KBM-7 (cell line): ENCODE results near the gene PA2G4.
A peak's percentile ranks its signal among the peaks of the same experiment; 100 is the strongest.
"Not testable (repeated sequence)": the region's sequence is repeated elsewhere in the genome, so short reads cannot be mapped to it uniquely, and the experiment has no call there.

Source experiments
- DNase-seq: peaks from one replicate; pipeline ENCODE4 v3.0.0-alpha.2; 2015
- in situ Hi-C: fragments of 300-500 bp; cut with MboI; formaldehyde crosslinking; loops from 2 replicates; pipeline ENCODE4 v1.14.3; 2020; ENCODE audit warnings: low sequenced_read_pairs, low pct_unique_long_range_greater_than_20kb, mixed read lengths

Gene PA2G4

DNA sequence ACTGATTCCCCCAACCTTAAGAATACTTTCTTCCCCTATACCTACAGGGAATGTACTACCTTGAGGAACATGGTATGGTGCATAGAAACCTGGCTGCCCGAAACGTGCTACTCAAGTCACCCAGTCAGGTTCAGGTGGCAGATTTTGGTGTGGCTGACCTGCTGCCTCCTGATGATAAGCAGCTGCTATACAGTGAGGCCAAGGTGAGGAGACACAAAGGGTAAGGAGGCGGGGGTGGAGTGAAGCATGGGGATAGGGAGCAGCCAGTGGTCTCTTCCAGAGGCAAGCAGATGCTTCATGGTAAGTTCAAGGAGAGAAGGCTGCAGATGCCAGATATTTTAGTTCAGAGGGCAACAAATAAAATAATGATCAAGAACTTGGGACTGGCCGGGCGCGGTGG, 6.6 kb upstream of the PA2G4 start:
- in situ Hi-C loops: no loop called here
- DNase-seq: no peak

DNA sequence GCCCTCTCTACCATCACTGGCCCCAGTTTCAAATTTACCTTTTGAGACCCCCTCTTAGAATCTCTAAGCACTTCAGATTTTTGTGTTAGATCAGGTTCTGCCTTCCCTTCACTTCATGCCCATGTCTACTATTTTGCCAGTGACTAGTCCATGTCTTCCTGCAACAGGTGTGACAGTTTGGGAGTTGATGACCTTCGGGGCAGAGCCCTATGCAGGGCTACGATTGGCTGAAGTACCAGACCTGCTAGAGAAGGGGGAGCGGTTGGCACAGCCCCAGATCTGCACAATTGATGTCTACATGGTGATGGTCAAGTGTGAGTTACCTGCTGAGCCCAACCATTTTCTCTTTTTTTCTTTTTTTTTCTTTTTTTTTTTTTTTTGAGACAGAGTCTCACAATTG, 5.8 kb upstream of the PA2G4 start:
- no peak for DNase-seq
- in situ Hi-C loops: no loop called here

DNA sequence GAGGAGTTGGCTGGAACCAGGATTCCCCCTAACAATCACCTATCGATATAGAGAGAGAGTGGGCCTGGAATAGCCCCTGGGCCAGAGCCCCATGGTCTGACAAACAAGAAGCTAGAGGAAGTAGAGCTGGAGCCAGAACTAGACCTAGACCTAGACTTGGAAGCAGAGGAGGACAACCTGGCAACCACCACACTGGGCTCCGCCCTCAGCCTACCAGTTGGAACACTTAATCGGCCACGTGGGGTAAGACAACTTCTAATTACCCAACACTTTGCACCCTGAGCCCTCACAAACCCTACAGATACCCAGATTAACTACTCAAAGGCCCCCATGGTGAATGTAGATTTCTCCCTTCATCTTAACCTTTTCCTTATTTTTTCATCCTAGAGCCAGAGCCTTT, 4.6 kb upstream of the PA2G4 start:
- in situ Hi-C loops: no loop called here

DNA sequence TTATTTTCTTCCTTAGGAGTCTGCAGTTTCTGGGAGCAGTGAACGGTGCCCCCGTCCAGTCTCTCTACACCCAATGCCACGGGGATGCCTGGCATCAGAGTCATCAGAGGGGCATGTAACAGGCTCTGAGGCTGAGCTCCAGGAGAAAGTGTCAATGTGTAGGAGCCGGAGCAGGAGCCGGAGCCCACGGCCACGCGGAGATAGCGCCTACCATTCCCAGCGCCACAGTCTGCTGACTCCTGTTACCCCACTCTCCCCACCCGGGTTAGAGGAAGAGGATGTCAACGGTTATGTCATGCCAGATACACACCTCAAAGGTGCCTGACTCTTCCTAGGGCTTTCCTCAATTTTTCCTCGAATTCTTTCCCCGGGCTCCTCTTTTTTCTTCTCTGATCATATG, 3.3 kb upstream of the PA2G4 start:
- no peak for DNase-seq
- in situ Hi-C loops: no loop called here

More for the DNA sequence above, 4.6 kb upstream of the PA2G4 start:
- DNase-seq: no peak

DNA sequence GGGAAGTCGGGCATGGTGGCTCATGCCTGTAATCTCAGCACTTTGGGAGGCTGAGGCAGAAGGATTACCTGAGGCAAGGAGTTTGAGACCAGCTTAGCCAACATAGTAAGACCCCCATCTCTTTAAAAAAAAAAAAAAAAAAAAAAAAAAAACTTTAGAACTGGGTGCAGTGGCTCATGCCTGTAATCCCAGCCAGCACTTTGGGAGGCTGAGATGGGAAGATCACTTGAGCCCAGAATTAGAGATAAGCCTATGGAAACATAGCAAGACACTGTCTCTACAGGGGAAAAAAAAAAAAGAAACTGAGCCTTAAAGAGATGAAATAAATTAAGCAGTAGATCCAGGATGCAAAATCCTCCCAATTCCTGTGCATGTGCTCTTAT, 1.7 kb upstream of the PA2G4 start:
- no peak for DNase-seq
- in situ Hi-C loops: no loop called here

DNA sequence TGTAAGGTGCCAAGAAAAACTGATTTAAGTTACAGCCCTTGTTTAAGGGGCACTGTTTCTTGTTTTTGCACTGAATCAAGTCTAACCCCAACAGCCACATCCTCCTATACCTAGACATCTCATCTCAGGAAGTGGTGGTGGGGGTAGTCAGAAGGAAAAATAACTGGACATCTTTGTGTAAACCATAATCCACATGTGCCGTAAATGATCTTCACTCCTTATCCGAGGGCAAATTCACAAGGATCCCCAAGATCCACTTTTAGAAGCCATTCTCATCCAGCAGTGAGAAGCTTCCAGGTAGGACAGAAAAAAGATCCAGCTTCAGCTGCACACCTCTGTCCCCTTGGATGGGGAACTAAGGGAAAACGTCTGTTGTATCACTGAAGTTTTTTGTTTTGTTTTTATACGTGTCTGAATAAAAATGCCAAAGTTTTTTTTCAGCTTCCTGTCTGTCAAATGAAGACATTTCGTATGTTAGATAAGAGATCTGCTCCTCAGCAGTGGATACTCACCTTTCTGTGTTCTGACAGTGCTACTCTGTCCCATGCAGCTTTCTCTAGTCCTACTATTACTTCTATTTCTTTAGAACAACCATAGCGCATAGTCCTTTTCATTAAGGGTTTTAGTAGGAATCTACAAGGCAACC, 1.2 kb upstream of the PA2G4 start:
- peak; percentile 22 for DNase-seq
- in situ Hi-C loops: no loop called here

DNA sequence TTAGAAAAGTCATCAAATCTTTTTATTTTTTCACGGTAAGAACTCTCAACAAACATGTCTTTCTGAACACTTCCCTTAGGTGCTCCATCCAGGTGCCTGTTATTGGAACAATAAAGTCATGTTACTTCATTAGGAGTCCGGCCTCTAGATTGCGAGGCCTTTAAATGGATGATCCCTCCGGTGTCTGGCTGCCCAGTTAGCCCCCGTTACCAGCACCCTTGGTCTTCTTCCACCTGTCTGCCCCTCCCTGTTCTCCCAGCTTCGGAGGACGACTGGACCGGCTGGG, 593 bp upstream of the PA2G4 start:
- DNase-seq: no peak
- in situ Hi-C loops: no loop called here

DNA sequence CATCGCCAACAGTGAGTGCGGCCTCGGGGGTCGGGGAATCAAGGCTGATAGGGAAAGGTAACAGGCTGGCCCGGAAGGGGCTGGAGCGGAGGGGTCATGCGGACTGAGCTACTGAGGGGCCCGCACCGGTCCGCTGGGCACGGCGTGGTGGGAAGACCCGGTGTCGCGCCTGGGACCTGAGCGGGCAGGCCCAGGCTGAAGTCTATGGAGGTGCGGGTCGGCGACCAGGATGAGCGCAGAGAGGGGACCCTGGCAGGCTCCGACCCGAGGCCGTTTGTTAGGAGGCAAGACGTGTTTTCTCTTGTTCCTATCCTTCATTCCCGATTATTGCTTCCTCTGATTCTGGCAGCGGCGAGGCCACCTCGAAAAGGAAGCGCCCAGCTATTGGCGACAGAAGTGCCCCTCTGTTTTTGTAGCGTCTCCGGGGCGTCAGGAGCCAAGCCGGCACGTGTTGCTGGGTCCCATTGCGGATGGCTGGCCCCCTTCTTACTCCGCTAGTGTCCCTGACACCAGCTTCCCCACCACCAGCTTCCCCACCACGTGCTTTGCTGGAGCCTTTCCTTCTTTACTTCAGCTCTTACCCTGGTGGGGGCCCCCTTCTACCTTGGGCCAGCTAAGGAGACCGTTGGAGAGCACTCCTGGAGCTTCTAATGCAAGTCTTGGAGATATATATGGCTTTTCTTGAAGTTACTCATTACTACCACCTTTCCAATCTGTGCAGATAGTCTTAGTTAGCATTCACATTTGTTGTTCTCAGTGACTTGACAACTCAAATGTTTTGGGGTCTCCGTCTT, 653 bp downstream of the PA2G4 start:
- DNase-seq: peak; percentile 58
- in situ Hi-C loops: no loop called here

DNA sequence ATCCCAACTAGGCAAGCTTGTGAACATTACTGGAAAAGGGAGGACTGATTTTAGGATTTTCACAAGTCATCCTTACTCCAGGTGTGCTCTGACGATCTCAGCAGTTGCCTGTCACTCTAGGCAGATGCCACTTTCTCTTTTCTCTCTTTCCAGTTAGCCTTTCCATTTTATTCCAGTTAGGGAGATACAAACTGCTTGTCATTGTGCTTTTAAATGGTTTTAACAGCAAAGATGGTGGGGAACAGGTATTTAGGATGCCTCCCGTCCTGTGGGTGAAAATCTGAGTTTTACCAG, 1.2 kb downstream of the PA2G4 start:
- in situ Hi-C loops: no loop called here
- no peak for DNase-seq

DNA sequence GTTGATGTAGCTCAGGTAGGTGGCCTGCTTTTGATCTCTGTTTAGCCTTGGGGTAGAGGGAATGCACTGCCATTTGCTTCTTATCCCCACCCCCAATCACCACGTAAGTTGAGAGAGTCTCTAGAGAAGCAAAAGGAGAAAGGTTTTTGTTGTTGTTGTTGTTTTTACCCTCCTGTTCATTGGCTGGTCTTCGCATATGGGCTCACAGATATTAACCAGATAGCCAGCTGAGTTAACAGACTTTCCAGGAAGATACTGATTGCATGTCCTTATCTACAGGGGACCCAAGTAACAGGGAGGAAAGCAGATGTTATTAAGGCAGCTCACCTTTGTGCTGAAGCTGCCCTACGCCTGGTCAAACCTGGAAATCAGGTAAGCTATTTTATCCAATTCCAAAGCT, 2.9 kb downstream of the PA2G4 start:
- in situ Hi-C loops: no loop called here

DNA sequence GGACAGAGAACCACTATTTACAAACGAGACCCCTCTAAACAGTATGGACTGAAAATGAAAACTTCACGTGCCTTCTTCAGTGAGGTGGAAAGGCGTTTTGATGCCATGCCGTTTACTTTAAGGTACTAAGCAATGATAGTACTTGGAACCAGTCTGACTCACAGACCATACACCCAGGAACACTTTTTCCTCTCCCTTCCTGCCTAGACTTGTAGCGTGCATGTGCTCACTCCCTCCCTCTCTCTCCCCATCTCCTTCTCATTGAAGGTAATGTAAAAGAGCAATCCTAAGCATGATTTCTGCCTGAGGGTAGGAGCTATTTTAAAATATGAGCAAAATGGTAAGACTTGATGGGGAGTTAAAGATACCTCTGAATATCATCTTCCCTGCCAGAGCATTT, 6.2 kb downstream of the PA2G4 start:
- in situ Hi-C loops: no loop called here

More for the DNA sequence above, 2.9 kb downstream of the PA2G4 start:
- DNase-seq: no peak

DNA sequence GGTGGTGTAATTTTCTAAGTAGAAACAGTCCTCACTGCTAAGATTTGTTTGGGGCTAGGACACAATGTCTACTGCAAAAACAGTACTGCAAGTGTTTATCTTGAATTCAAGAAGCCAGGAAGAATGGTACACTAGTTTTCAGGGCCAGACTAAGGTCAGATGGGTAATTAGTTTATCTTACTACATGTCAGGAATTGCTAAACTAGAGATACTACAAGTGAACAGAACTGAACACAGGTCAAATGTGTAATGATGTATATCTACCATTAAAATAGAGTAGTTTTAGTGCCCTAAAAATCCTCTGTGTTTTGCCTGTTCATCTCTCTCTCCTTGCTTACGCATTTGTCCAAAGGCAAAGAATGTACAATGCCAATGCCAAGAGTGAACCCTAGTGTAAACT, 9.7 kb downstream of the PA2G4 start:
- in situ Hi-C loops: no loop called here
- peak; percentile 20 for DNase-seq

More for the DNA sequence above, 6.2 kb downstream of the PA2G4 start:
- no peak for DNase-seq

DNA sequence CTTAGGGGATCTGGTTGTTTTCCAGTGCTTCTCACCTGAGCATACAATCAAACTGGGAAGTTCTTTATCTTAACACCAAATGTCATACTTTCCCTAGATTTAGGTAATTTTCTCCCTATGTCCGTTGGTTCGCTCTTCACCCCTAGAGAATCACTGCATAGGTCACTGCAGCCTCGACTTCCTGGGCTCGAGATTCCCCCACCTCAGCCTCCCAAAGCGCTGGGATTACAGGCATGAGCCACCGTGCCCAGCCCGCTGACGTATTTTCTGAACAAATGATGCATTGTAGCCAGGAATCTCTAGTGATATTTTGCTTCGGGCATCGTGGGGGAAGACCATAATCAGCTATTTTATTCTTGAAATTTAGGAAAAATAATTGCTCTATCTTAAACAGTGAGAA, 11.0 kb downstream of the PA2G4 start:
- in situ Hi-C loops: no loop called here
- no peak for DNase-seq

DNA sequence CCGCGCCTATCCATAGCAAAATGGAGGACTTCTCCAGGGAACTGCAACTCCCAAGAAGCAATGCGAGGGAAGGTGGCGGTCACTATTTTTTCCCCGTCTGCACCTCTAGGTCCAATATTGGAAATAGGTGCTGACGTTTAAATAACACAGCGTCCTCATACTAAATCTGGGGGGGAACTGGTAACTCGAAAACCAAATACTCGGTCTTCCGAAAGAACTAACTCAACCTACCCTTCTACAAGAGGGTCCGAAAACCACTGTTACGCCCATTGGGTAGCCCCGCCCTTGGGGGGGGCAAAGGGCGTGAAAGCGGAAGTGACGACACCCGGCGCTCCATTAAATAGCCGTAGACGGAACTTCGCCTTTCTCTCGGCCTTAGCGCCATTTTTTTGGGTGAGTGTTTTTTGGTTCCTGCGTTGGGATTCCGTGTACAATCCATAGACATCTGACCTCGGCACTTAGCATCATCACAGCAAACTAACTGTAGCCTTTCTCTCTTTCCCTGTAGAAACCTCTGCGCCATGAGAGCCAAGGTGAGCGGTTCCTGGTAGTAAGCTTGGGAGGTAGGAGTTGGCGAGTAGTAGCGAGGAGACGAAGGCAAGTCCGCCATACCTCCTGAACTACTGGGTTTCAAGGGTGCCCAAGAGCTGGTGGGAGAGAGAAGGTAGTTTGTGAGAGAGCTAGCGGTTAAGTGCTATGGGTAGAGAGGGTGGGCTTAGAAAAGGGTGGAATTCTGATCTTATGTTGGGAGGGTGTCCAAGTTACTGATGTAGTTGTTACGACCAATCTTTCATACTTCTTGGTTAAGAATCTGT, 12.1 kb downstream of the PA2G4 start, which contains the start of gene RPL41:
Gene RPL41, plus strand, starts transcription at position 367 of the 815 bp plus-strand sequence.
- peak; percentile 97 for DNase-seq
- in situ Hi-C loops: no loop called here

DNA sequence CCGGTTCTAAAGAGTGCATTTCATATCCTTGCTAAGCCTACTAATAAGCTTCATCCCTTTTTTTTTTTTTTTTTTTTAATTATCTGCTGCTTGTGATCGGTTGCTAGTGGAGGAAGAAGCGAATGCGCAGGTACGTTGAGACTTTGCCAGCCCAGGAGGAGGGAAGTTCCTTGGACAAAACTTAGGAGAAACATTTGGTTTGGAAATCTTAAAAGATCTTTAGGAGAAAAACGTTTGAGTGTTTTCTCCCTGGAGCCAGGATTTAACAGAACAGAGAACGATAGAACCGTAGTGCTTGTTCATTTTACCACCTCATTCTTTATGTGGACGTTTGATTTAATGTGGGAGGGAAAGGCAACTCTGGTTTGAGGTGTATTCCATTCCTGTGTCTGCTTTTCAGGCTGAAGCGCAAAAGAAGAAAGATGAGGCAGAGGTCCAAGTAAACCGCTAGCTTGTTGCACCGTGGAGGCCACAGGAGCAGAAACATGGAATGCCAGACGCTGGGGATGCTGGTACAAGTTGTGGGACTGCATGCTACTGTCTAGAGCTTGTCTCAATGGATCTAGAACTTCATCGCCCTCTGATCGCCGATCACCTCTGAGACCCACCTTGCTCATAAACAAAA, 12.8 kb downstream of the PA2G4 start:
- DNase-seq, in situ Hi-C loops: not testable (repeated sequence)

DNA sequence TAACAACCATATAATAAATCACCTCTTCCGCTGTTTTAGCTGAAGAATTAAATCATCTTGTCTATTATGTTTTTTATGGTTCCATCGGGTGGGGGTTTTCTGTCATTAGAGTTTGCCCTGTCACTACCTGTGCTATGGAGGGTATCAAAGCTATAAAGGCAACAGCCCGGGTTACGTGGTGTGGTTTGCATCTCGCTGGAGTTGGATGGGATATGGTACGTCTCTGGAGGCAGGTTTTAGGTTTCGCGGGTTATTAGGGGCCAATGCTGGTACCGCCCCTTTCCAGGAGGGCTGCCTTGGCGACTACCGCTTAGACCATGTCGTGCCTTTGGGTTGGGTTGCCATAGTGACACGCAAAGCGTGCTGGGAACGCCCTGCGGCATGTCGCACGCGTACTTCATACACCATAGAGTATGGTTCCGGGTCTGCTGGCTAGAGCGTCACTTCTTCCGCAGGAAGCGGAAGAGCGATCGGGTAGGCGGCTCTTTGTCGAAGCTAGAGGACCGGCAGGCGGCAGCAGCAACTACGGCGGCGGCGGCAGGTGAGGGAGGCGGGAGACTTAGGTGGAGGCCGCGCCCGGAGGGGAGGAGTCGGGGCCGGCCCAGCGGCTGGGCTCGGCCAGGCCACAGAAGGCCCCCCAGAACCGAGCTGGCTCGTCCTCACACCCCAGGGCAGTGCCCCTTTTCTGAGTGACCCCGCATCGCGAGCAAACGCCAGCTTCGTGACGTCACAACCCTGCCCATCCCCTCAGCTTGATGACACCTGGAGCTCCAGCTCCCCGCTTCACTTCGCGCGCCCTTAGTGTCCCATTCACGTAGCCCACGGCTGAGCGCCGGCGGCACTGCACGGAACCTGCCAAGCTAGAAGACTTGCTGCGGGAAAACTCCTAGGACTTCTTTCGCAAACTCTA, 13.7 kb downstream of the PA2G4 start, which contains the start of gene ZC3H10:
Gene ZC3H10, plus strand, starts transcription at position 489 of the 910 bp plus-strand sequence. CDS start 2,297 bp downstream, outside the sequence.
- peak; percentile 99 for DNase-seq
- in situ Hi-C loops: no loop called here

DNA sequence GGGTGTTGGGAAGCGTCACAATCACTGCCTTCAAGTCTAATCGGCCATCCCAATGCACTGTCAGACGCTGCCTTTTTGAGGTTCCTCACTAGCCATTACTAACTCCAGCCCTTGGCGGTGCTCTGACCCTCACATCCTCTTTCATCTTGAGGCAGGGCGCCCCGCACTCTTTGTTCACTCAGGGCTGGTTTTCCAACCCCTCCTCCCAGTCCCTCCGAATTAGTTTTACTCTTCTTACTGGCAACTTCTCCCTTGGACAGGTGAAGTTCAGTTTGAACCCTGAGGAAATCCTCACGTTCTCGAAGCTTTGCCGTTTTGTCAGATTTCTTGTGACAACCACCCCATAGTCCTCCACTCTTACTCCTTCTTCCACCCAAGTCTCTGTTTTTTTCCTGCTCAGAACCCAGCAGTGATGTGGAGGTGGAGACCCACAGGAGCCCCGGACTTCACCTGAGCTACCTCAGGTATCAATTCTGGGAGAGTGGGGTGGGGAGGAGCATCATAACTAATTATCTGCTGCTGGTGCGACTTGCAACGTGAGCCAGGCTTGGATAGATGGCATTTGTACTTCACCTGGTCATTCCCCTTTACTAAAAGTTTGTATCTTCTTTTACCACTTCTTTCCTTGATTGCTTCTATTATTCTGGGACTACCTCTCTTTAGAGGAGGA, 14.5 kb downstream of the PA2G4 start:
- no peak for DNase-seq
- in situ Hi-C loops: no loop called here

DNA sequence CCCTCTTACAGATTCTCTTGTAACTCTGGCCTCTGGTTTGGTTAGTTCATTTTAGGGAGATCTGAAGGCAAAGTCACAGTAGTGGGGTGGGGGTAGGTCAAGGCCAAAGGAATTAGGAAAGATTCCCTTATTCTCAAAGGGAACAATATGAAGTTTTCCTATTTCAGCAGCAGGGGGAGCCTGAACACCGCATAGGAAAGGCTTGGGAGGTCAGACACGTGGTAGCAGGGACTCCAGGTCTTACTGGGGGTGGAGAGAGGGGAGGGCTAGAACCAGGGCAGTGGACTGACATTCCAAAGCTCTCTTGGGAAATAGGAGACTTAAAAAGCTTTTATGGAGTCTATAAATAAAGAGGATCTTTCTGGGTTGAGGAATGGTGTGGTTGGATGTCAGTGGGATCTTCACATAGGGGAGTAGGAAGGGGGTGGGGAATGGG, 15.0 kb downstream of the PA2G4 start:
- DNase-seq: peak; percentile 75
- in situ Hi-C loops: no loop called here
